ENCODE results near the gene TBC1D9. TPM values are rescaled to one million over a fixed set of nuclear protein-coding genes. Genes with fewer than 3 reads are reported as not detected.

TBC1D9 gene
- polyA plus RNA-seq, 1 of the 3 experiments (the other 2 are of a cell fraction) = 13.5 TPM

GRCh38 chr4:140695483-140695882, 60.7 kb downstream of the TBC1D9 start:
- Histone ChIP-seq H3K4me1 (ENCODE audit: control insufficient read depth in 1 of 2, insufficient read depth in 2 of 2, low read depth in 1 of 2, low read length in 1 of 2) (no peaks in the 10 kb centered on the region; a peak in 2 of 4 replicates), H3K36me3 (replicated peaks in 1 of 2; ENCODE audit: control insufficient read depth in 1 of 2, insufficient read depth in 2 of 2, low read length in 1 of 2) (peaks cover 9 to 10% of the 10 kb centered on the region in 2 experiments), H3K9me2 (no peaks in the 10 kb centered on the region), H3K4me2 (no peak overlapping the region), H3K9ac (no peak overlapping the region), H3K27me3 (ENCODE audit: insufficient read depth) (no peaks in the 10 kb centered on the region), H3F3A (replicated peaks; ENCODE audit: insufficient read depth) (peaks cover 4% of the 10 kb centered on the region), H3K4me3 (ENCODE audit: low read depth in 2 of 2, low read length in 1 of 2) (no peak overlapping the region), H2AFZ (ENCODE audit: low read depth) (no peak overlapping the region), H3K27ac (ENCODE audit: low read depth in 2 of 2, low read length in 1 of 2) (no peak overlapping the region), H3K9me3 (no peaks in the 10 kb centered on the region), H4K20me1 (ENCODE audit: insufficient read depth) (no peaks in the 10 kb centered on the region), H3K79me2 (ENCODE audit: insufficient read depth) (no peaks in the 10 kb centered on the region; the same call in 1 of the 2 replicates)
- no peak for TF ChIP-seq CHD2 (IDR thresholded peaks at IDR 0.05; ENCODE audit: low read length, partially characterized antibody)
- no peak for TF ChIP-seq MXI1 (IDR thresholded peaks at IDR 0.05; ENCODE audit: low read depth, low read length)
- TF ChIP-seq NFIC (IDR thresholded peaks at IDR 0.05; ENCODE audit: borderline replicate concordance) = no peak
- no peak for TF ChIP-seq TCF12 (IDR thresholded peaks at IDR 0.05)
- no peak for TF ChIP-seq POLR2AphosphoS5 (IDR thresholded peaks at IDR 0.05; ENCODE audit: low read depth, low read length)
- TF ChIP-seq GABPA (IDR thresholded peaks at IDR 0.05; ENCODE audit: low read depth) = no peak
- TF ChIP-seq RAD21 (IDR thresholded peaks at IDR 0.05; ENCODE audit: low read length) = no peak
- TF ChIP-seq RFX5 (IDR thresholded peaks at IDR 0.05; ENCODE audit: low read length) = no peak
- no peak for TF ChIP-seq MAX (IDR thresholded peaks at IDR 0.05; ENCODE audit: low read depth)
- no peak for TF ChIP-seq IRF3 (IDR thresholded peaks at IDR 0.05; ENCODE audit: low read depth, low read length)
- no peak for TF ChIP-seq JUND (IDR thresholded peaks at IDR 0.05)
- TF ChIP-seq SMC3 (IDR thresholded peaks at IDR 0.05; ENCODE audit: low read depth, low read length) = no peak
- no peak for TF ChIP-seq TAF1 (IDR thresholded peaks at IDR 0.05; ENCODE audit: borderline replicate concordance, low read depth, low read length)
- no peak for TF ChIP-seq RCOR1 (IDR thresholded peaks at IDR 0.05; ENCODE audit: low read length)
- no peak for TF ChIP-seq ELF1 (IDR thresholded peaks at IDR 0.05)
- no peak for TF ChIP-seq USF1 (IDR thresholded peaks at IDR 0.05; ENCODE audit: borderline replicate concordance, low read depth)
- TF ChIP-seq PBX3 (IDR thresholded peaks at IDR 0.05) = no peak
- TF ChIP-seq FOSL2 (IDR thresholded peaks at IDR 0.05; ENCODE audit: borderline replicate concordance, low read depth) = no peak
- no peak for TF ChIP-seq EZH2phosphoT487 (IDR thresholded peaks at IDR 0.05; ENCODE audit: borderline replicate concordance, low read depth)
- TF ChIP-seq USF2 (IDR thresholded peaks at IDR 0.05; ENCODE audit: borderline replicate concordance, low read depth, low read length) = no peak
- no peak for DNase-seq
- ChIA-PET CTCF (interaction anchor here (0.8 kb wide), 1 partner anchor 62 kb away, joined by 3 read pairs; no protein-coding TSS in a partner anchor), POLR2A (no interaction called here)

Measured in SK-N-SH (cell line).